HEK293 (cell line): ENCODE data around the gene COG8.

Source experiments
- OVOL3 ChIP-seq: fragments of 450-650 bp; formaldehyde crosslinking; IDR thresholded peaks from 2 replicates; pipeline ENCODE4 v1.5.1; 2016; ENCODE audit warnings: missing biosample characterization, missing genetic modification characterization
- SP2 ChIP-seq: fragments of 450-650 bp; formaldehyde crosslinking; IDR thresholded peaks from 2 replicates; pipeline ENCODE4 v1.5.1; 2016; ENCODE audit warnings: missing biosample characterization, missing genetic modification characterization
- ZNF184 ChIP-seq: fragments of 450-650 bp; IDR thresholded peaks from 2 replicates; pipeline ENCODE4 v1.5.1; 2018; ENCODE audit warnings: missing biosample characterization, mild to moderate bottlenecking, missing genetic modification characterization
- ZNF324 ChIP-seq: fragments of 450-650 bp; formaldehyde crosslinking; IDR thresholded peaks from 2 replicates; pipeline ENCODE4 v1.5.1; 2016; ENCODE audit warnings: missing biosample characterization, missing genetic modification characterization
- ZNF354C ChIP-seq: fragments of 450-650 bp; formaldehyde crosslinking; IDR thresholded peaks from 2 replicates; pipeline ENCODE4 v1.5.1; 2016; ENCODE audit warnings: missing biosample characterization, missing genetic modification characterization, low read depth, borderline replicate concordance
- ZNF555 ChIP-seq: fragments of 450-650 bp; formaldehyde crosslinking; conservative IDR thresholded peaks from 2 replicates; pipeline ENCODE4 v1.5.1; 2017; ENCODE audit warnings: missing biosample characterization, mild to moderate bottlenecking, missing genetic modification characterization, inconsistent platforms
- ZNF596 ChIP-seq: fragments of 450-650 bp; IDR thresholded peaks from 2 replicates; pipeline ENCODE4 v1.5.0; 2018; ENCODE audit warnings: missing biosample characterization, mild to moderate bottlenecking, missing genetic modification characterization, moderate library complexity
- ZNF670 ChIP-seq: fragments of 450-650 bp; formaldehyde crosslinking; IDR thresholded peaks from 2 replicates; pipeline ENCODE4 v1.5.1; 2016; ENCODE audit warnings: missing biosample characterization, missing genetic modification characterization, low read depth
- ZNF777 ChIP-seq: fragments of 450-650 bp; formaldehyde crosslinking; IDR thresholded peaks from 2 replicates; pipeline ENCODE4 v1.5.1; 2017; ENCODE audit warnings: missing biosample characterization, missing genetic modification characterization, borderline replicate concordance
- TF ChIP-seq, protein P1 (sequence below): fragments of 450-650 bp; formaldehyde crosslinking; IDR thresholded peaks from 2 replicates; pipeline ENCODE4 v1.5.1; 2016; ENCODE audit warnings: missing biosample characterization, missing genetic modification characterization
- TF ChIP-seq, protein P2 (sequence below): fragments of 450-650 bp; formaldehyde crosslinking; IDR thresholded peaks from 2 replicates; pipeline ENCODE4 v1.5.1; 2016; ENCODE audit warnings: missing biosample characterization, missing genetic modification characterization
- TF ChIP-seq, protein P3 (sequence below): fragments of 450-650 bp; formaldehyde crosslinking; conservative IDR thresholded peaks from 2 replicates; pipeline ENCODE4 v1.5.1; 2016; ENCODE audit warnings: low read depth, missing biosample characterization, missing genetic modification characterization
- TF ChIP-seq, protein P4 (sequence below): IDR thresholded peaks from 2 replicates; pipeline ENCODE4 v1.6.1; 2011; ENCODE audit warnings: mild to moderate bottlenecking, low read depth, low read length, borderline replicate concordance

DNA sequence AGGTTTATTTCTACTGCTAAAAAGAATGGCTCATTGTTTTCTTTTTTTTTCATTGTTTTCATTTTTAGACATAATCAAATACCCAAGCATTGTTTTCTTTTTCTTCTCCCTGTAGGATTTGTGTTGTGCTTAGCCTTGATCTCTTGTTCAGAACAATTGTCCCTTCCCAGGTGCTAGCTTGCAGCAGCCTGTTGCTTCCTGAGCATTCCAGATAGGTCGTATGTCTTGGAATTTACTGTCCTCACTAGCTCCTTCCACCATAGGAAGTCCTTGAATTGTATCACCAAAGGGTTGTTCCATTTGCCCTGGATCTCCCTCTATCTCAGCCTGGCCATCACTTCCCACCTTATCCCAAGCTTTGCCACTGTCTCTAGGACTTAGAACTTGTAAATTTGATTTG lies 38.2 kb downstream of the COG8 start:
- TF ChIP-seq ZNF555 (tag by site-specific recombination) (no peak), ZNF324 (tag by site-specific recombination) (no peak), ZNF184 (tag by site-specific recombination) (no peak), SP2 (tag by site-specific recombination) (no peak), ZNF354C (tag by site-specific recombination) (no peak), ZNF777 (no peak), ZNF670 (no peak), OVOL3 (tag by site-specific recombination) (no peak), ZNF596 (tag by site-specific recombination) (no peak)
- TF ChIP-seq, protein P1, sequence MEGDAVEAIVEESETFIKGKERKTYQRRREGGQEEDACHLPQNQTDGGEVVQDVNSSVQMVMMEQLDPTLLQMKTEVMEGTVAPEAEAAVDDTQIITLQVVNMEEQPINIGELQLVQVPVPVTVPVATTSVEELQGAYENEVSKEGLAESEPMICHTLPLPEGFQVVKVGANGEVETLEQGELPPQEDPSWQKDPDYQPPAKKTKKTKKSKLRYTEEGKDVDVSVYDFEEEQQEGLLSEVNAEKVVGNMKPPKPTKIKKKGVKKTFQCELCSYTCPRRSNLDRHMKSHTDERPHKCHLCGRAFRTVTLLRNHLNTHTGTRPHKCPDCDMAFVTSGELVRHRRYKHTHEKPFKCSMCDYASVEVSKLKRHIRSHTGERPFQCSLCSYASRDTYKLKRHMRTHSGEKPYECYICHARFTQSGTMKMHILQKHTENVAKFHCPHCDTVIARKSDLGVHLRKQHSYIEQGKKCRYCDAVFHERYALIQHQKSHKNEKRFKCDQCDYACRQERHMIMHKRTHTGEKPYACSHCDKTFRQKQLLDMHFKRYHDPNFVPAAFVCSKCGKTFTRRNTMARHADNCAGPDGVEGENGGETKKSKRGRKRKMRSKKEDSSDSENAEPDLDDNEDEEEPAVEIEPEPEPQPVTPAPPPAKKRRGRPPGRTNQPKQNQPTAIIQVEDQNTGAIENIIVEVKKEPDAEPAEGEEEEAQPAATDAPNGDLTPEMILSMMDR (tag by site-specific recombination) = no peak
- TF ChIP-seq, protein P2, sequence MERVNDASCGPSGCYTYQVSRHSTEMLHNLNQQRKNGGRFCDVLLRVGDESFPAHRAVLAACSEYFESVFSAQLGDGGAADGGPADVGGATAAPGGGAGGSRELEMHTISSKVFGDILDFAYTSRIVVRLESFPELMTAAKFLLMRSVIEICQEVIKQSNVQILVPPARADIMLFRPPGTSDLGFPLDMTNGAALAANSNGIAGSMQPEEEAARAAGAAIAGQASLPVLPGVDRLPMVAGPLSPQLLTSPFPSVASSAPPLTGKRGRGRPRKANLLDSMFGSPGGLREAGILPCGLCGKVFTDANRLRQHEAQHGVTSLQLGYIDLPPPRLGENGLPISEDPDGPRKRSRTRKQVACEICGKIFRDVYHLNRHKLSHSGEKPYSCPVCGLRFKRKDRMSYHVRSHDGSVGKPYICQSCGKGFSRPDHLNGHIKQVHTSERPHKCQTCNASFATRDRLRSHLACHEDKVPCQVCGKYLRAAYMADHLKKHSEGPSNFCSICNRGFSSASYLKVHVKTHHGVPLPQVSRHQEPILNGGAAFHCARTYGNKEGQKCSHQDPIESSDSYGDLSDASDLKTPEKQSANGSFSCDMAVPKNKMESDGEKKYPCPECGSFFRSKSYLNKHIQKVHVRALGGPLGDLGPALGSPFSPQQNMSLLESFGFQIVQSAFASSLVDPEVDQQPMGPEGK (tag by site-specific recombination) = no peak
- TF ChIP-seq, protein P3, sequence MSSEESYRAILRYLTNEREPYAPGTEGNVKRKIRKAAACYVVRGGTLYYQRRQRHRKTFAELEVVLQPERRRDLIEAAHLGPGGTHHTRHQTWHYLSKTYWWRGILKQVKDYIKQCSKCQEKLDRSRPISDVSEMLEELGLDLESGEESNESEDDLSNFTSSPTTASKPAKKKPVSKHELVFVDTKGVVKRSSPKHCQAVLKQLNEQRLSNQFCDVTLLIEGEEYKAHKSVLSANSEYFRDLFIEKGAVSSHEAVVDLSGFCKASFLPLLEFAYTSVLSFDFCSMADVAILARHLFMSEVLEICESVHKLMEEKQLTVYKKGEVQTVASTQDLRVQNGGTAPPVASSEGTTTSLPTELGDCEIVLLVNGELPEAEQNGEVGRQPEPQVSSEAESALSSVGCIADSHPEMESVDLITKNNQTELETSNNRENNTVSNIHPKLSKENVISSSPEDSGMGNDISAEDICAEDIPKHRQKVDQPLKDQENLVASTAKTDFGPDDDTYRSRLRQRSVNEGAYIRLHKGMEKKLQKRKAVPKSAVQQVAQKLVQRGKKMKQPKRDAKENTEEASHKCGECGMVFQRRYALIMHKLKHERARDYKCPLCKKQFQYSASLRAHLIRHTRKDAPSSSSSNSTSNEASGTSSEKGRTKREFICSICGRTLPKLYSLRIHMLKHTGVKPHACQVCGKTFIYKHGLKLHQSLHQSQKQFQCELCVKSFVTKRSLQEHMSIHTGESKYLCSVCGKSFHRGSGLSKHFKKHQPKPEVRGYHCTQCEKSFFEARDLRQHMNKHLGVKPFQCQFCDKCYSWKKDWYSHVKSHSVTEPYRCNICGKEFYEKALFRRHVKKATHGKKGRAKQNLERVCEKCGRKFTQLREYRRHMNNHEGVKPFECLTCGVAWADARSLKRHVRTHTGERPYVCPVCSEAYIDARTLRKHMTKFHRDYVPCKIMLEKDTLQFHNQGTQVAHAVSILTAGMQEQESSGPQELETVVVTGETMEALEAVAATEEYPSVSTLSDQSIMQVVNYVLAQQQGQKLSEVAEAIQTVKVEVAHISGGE (tag by site-specific recombination) = no peak
- TF ChIP-seq, protein P4, sequence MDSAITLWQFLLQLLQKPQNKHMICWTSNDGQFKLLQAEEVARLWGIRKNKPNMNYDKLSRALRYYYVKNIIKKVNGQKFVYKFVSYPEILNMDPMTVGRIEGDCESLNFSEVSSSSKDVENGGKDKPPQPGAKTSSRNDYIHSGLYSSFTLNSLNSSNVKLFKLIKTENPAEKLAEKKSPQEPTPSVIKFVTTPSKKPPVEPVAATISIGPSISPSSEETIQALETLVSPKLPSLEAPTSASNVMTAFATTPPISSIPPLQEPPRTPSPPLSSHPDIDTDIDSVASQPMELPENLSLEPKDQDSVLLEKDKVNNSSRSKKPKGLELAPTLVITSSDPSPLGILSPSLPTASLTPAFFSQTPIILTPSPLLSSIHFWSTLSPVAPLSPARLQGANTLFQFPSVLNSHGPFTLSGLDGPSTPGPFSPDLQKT = no peak
